Breast epithelium (tissue), 3 donors: Measurements from ENCODE around the gene WLS.

Experiments used
- POLR2A ChIP-seq: fragments of 450-650 bp; IDR thresholded peaks from one replicate; pipeline ENCODE4 v1.6.1; 2016; ENCODE audit warnings: antibody characterized with exemption, mild to moderate bottlenecking, moderate library complexity
- TF ChIP-seq, protein P1 (sequence below), 3 donors: fragments of 450-650 bp; IDR thresholded peaks; one replicate each; pipeline ENCODE4 v1.5.1; 2016 to 2017; ENCODE audit warnings: antibody characterized with exemption in 3 of 3, mild to moderate bottlenecking in 3 of 3, moderate library complexity in 3 of 3

GRCh38 chr1:68270951-68271350 is 38.6 kb upstream of the WLS start:
- TF ChIP-seq POLR2A = no peak
- TF ChIP-seq, protein P1, sequence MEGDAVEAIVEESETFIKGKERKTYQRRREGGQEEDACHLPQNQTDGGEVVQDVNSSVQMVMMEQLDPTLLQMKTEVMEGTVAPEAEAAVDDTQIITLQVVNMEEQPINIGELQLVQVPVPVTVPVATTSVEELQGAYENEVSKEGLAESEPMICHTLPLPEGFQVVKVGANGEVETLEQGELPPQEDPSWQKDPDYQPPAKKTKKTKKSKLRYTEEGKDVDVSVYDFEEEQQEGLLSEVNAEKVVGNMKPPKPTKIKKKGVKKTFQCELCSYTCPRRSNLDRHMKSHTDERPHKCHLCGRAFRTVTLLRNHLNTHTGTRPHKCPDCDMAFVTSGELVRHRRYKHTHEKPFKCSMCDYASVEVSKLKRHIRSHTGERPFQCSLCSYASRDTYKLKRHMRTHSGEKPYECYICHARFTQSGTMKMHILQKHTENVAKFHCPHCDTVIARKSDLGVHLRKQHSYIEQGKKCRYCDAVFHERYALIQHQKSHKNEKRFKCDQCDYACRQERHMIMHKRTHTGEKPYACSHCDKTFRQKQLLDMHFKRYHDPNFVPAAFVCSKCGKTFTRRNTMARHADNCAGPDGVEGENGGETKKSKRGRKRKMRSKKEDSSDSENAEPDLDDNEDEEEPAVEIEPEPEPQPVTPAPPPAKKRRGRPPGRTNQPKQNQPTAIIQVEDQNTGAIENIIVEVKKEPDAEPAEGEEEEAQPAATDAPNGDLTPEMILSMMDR (IDR thresholded peaks at IDR 0.05) = no peak
